Brain microvascular endothelial cell (primary cell): ENCODE measurements around the gene CXCR3.

Experiments
- DNase-seq: peaks from one replicate; pipeline ENCODE4 v3.0.0-alpha.2; 2020
- H3K27ac ChIP-seq: fragments of 250-450 bp; sonication (Bioruptor Pico); 2 replicates; pipeline ENCODE4 v1.5.1; 2020; ENCODE audit warnings: mild to moderate bottlenecking, moderate library complexity
- H3K27me3 ChIP-seq: fragments of 250-450 bp; sonication (Bioruptor Pico); replicated peaks from 2 replicates; pipeline ENCODE4 v1.5.1; 2020; ENCODE audit warnings: mild to moderate bottlenecking
- H3K36me3 ChIP-seq: fragments of 250-450 bp; sonication (Bioruptor Pico); replicated peaks from 2 replicates; pipeline ENCODE4 v1.5.1; 2020; ENCODE audit warnings: mild to moderate bottlenecking
- H3K4me3 ChIP-seq: 2 replicates; pipeline ENCODE4 v1.5.1; 2011; ENCODE audit warnings: low read depth, mild to moderate bottlenecking, control low read depth, low read length, moderate library complexity
- in situ Hi-C: cut with HindIII; loops from 2 replicates; pipeline ENCODE4 v1.10.0; 2017; ENCODE audit warnings: low sequenced_read_pairs, low pct_ligation_motif_present
- TF ChIP-seq, protein P1 (sequence below): IDR thresholded peaks from 2 replicates; pipeline ENCODE4 v1.5.1; 2011; ENCODE audit warnings: low read depth, mild to moderate bottlenecking, moderate library complexity, low read length, control low read depth, inconsistent platforms; ENCODE audit errors: missing control alignments

CXCR3 gene

DNA sequence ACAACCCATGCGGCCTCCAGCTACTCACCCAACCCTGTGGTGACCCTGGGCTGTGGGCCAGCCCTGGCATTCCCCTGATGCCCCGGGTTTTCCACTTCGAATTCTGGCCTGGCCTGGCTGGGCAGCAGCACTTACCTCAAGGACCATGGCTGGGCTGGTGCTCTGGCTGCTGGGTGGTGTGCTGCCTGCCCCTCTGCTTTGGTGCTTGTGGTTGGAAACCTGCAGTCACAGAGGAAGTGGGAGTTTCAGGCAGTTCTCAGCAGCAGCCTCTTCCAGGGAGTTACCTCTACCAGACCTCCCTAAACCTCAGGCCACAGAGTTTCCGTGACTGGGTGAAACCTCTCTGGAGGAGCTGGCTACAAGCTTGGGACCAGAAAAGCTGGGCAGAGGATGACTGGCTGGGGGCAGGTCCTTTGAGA is at the start of gene CXCR3:
TSS of gene CXCR3 (minus strand) at position 209 of the 419 bp plus-strand sequence. CDS start at position 147, 62 bp downstream.
- no peak within 1 kb of the TSS for H3K27ac ChIP-seq
- in situ Hi-C loops = no loop called here
- TF ChIP-seq, protein P1, sequence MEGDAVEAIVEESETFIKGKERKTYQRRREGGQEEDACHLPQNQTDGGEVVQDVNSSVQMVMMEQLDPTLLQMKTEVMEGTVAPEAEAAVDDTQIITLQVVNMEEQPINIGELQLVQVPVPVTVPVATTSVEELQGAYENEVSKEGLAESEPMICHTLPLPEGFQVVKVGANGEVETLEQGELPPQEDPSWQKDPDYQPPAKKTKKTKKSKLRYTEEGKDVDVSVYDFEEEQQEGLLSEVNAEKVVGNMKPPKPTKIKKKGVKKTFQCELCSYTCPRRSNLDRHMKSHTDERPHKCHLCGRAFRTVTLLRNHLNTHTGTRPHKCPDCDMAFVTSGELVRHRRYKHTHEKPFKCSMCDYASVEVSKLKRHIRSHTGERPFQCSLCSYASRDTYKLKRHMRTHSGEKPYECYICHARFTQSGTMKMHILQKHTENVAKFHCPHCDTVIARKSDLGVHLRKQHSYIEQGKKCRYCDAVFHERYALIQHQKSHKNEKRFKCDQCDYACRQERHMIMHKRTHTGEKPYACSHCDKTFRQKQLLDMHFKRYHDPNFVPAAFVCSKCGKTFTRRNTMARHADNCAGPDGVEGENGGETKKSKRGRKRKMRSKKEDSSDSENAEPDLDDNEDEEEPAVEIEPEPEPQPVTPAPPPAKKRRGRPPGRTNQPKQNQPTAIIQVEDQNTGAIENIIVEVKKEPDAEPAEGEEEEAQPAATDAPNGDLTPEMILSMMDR = no peak
- no peak within 1 kb of the TSS for H3K4me3 ChIP-seq
- DNase-seq = no peak
- H3K27me3 ChIP-seq = no peaks in the 10 kb centered on the region
- H3K36me3 ChIP-seq = no peaks in the 10 kb centered on the region

DNA sequence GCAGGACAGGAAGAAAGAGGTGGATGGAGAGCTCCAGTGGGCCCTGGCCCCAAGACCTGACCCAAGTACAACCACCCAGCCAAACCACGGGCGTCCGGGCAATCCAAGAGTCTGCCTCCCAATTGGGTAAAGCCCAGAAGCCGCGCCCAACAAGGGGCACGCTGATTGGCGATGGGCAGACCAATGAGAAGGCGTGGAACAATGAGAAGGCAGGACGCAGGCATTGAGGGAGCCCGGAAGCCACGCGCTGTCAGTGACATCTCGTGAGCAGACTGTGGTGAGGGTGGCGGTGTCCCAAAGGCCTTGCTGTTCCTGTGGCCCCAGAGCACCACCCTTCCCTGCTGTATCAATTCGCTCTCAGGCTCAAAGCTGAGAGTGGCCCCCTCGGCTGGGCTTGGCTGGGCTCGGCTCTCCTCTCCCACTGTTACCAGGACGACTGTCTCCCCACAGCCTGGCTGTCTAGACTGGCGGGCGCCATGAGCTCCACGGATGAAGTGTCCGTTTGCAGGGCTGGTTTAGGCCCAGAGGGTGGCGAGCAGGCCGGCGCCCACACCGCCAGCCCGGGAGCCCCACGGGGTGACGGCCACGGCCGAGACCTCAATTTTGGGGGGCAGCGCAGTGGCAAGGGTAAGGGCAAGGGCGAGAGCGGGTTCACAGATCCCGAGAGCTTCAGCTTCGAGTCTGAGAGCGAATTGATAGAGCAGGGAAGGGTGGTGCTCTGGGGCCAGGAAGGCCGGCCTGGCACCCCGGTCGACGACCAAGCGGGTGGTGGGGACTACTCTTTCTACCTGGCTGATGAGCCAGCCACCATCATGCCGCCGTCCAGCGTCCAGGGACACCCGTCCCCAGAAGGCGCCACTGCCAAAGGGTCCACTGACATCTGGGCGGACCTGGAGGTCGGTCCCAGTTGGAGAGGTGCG is 49.3 kb upstream of the CXCR3 start, which contains the start of gene LOC101059915:
TSS of gene LOC101059915 (plus strand) at position 219 of the 920 bp plus-strand sequence.
- no peaks in the 10 kb centered on the region for H3K36me3 ChIP-seq
- TF ChIP-seq, protein P1 = no peak
- no peaks in the 10 kb centered on the region for H3K27me3 ChIP-seq
- no peak within 1 kb of the TSS for H3K4me3 ChIP-seq
- DNase-seq = no peak
- in situ Hi-C loops = no loop called here
- no peak within 1 kb of the TSS for H3K27ac ChIP-seq

DNA sequence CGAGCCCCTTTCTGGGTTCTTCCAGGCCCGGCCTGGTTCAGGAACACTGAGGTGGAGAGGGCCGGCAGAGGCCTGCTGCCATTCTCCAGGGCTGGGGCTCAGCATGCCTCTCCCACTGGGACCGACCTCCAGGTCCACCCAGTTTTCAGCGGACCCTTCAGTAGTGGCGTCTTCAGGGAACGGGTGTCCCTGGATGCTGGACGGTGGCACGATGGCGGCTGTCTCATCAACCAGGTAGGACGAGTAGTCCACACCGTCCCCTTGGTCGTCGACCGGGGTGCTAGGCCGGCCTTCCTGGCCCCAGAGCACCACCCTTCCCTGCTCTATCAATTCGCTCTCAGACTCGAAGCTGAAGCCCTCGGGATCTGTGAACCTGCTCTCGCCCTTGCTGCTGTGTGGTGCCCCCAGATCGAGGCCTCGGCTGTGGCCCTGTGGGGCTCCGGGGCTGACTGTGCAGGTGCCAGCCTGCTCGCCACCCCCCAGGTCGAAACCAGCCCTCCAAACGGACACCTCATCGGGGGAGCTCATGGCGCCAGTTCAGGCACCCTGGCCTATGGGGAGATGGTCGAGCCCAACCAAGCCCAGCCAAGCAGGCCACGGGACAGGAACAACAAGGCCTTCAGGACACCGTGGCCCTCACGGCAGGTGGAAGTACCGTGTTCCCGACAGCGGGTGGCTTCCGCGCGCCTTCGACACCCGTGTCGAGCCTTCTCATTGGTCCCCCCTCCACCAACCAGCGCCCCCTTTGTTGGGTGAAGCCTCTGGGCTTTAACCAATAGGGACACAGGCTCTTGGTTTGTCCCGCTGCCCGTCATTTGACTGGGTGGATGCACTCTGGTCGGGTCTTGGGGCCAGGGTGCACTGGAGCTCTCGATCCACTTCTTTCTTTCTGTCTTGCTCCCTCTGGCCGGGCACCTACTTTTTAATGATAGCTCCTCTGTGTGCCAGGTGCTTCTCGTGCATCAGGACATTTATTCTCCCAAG is 48.2 kb upstream of the CXCR3 start:
- TF ChIP-seq, protein P1 = no peak
- no peak for DNase-seq
- Histone ChIP-seq H3K4me3 (no peak overlapping the region), H3K36me3 (no peaks in the 10 kb centered on the region), H3K27ac (no peak overlapping the region), H3K27me3 (no peaks in the 10 kb centered on the region)
- in situ Hi-C loops = no loop called here

DNA sequence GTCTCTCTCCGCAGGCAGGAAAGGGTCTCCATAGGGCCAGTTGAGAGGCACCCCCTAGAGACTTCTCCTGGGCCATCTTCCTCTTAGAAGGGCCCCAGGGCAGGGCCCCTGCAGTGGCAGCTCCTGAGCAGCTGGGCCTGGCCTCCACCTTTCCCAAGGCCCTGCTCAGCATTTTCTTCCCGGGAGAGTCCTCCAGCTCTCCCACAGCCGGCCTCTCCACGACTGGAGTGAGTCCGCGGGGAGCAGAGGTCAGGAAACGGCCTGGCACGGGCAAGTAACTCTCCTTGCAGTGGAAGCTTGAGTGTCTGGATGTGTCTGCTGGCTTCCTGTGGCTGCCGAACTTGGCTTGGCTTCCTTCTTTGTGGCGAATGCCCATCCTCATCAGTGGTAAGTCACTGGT is 47.4 kb upstream of the CXCR3 start:
- DNase-seq = no peak
- Histone ChIP-seq H3K27ac (no peak overlapping the region), H3K36me3 (no peaks in the 10 kb centered on the region), H3K4me3 (no peak overlapping the region), H3K27me3 (no peaks in the 10 kb centered on the region)
- in situ Hi-C loops = no loop called here
- TF ChIP-seq, protein P1 = no peak

DNA sequence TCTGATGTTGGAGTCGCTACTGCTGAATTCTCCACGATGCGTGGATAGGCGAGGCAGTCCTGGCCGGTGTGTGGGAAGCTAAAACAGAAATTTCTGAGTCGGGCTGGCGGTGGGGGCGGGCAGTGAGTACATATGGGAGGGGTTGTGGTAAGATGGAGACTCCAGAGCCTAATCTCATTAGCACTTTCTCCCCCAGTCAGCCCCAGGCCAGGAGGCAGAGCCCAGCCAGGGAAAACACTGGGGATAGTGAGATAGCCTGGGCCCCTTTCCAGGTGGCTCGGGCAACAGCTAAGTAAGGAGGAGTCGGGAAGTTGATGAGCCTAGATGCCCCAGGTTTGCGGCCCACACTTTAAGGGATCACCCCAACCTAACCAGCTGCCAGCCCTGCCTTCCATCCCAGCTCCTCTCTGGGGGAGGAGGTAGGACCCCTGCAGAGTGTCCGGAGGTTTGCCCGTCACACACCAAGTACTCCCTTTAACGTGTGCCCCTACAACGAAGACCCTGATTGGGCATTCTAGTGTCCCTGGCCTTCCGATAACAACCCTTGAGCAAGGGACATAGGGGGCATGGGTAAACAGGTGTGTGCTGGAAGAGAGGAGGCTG is 46.7 kb upstream of the CXCR3 start:
- in situ Hi-C loops = no loop called here
- H3K27me3 ChIP-seq = no peaks in the 10 kb centered on the region
- no peak for DNase-seq
- TF ChIP-seq, protein P1 = no peak
- H3K27ac ChIP-seq = no peak overlapping the region
- H3K4me3 ChIP-seq = no peak overlapping the region
- no peaks in the 10 kb centered on the region for H3K36me3 ChIP-seq
